GM19395 (cell line): ENCODE measurements around the gene ZNF23.

Experiments used
- ATAC-seq: cut with Tn5 transposase; IDR thresholded peaks from one replicate; pipeline ENCODE4 v1.9.1; 2021; ENCODE audit warnings: mild to moderate bottlenecking, moderate library complexity; ENCODE audit not compliant: unreplicated experiment

Gene ZNF23

DNA sequence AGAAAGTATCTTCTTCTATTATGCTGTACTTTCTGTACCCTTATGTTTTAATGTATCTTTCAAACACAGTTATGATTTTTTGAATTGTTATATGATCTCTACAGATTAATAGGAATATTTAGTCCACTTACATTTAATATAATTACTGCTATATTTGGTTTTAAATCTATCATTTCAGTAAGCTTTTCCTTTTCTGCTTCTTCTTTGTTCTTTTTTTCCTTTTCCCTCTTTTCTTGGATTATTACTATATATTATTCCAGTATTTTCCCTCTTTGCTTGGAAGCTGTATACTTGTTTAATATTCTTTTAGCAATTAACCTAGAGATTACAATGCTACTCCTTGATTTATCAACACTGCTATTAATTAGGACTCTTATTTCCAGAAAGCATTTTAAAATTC is 33.7 kb downstream of the ZNF23 start:
- no peak for ATAC-seq

DNA sequence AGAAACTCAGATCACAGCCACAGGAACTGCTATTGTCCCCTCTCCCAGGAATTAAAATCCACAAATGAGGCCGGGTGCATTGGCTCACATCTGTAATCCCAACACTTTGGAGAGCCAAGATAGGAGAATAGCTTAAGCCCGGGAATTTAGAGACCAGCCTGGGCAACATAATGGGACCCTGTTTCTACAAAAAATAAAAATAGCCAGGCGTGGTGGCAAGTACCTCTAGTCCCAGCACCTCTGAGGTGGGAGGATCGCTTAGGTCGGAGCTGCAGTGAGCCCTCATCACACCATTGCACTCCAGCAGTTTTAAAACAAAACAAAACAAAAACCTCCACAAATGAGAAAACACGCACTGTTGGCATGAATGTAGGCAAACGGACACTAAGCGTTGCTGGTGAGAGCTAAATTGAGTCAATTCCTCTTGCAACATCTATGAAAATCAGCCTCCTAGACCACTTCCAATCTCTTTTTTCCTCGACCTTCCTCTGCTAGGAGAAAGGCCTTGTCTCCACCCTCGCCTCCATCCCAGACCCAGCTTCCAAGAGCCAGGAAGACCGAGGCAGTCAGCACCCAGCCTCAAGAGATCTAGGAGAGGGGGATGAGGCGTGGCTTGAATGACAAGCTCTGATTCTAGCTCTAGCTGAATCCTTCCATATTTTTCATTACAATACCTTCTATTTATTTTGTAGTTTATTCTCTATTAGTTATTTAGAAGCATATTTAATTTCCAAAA is 35.0 kb downstream of the ZNF23 start:
- ATAC-seq: no peak

DNA sequence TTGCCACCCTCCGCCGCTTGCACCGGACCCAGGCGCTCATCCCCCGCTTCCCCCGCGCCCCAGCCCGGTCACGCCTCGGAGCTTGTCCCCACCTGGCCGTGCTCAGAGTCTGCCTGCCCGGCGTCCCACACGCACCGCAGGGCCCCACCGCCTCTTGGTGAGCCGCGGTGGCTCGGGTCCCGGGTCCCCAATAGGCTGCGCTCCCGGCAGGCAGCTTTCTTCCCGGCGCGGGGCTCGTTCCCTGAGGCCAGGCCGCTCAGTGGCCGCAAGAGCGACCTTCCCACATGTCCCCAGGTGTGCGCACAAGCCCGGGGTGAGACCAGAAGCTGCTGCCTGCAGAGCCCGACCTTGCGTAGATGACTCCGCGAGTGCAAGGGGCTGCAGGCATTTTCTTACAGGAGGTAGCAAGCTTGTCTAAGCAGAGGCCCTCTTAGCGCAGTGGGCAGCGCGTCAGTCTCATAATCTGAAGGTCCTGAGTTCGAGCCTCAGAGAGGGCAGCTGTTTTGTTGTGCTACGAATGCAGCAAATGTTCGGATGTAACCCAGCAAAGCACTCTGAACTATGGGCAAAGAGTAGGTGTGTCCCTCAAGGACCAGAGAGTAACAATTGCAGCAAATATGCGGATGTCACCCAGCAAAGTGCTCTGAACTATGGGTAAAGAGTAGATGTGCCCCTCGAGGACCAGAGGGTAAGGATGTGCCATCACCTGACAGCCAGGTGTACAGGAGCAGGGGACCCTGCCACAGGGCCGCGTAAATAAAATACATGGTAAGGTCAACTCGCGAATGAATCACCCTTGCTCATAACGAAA is 35.8 kb downstream of the ZNF23 start:
- ATAC-seq: peak; percentile 70

DNA sequence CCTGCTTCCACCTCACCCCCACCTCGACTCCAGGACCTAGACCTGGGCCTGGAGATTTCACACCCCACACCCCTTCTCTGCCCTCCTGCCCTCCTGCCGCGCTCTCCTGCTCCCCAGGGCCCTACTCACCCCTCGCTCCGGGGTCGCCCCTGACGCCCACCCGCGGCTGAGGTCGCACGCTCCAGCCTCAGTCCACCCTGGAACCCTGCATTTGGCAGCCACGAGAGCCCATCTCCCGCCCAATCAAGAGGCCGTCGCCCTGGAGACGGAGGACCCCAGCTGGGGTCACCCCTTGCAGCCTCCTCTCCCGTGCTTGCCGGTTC is 36.3 kb downstream of the ZNF23 start:
- ATAC-seq: no peak

DNA sequence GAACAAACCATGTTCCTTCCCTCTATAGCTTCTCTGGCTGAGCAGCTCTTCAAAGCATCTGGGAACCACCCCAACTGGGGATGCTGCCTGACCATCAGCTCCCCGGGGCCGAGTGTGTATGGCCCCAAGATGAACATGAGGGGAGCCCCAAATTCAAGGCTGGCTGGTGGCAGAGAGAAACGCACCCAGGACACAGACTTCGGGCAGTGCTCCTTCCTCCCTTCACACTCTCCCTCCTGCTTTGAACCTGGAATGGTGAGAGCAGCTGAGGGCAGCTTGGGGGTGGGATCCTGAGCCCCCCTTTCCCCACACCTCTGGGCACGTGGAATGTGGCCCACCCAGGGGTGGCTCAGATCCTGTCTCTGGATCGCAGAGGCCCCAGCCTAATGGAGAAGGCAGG is 37.4 kb downstream of the ZNF23 start:
- no peak for ATAC-seq

GRCh38 chr16:71423865-71424264 is 38.2 kb downstream of the ZNF23 start:
- no peak for ATAC-seq

DNA sequence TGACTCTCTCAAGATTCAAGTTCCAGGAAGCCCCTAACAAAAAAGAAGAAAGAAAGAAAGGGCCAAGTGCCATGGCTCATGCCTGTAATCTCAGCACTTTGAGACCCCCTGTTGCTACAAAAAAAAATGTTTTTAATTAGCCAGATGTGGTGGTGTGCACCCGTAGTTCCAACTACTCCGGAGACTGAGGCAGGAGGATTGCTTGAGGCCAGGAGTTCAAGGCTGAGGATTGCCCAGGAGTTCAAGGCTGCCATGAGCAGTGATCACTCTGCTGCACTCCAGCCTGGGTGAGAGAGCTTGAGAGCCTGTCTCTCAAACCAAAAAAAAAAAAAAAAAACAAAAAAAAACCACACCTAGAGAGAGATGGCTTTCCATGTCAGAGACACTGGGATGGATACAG is 39.0 kb downstream of the ZNF23 start:
- no peak for ATAC-seq

GRCh38 chr16:71421911-71422310 is 40.1 kb downstream of the ZNF23 start:
- ATAC-seq: no peak

DNA sequence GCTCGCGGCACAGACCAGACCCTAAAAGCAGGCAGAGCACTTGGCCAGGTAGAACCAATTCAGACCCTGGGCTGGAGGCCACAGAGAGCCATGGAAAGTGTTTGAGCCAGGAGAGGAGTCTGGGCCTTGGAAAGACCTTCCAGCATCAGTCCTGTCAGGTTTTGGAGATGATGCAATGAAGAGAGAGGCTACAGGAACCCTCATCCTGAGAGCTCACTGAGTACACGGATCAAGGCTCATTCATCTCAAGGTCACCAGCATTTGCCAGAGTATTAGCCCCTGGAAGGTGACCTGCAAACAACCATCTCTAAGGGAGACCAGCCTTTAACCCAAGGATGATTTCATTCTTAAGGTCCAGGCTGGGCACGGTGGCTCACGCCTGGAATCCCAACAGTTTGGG is 48.0 kb downstream of the ZNF23 start:
- ATAC-seq: no peak

DNA sequence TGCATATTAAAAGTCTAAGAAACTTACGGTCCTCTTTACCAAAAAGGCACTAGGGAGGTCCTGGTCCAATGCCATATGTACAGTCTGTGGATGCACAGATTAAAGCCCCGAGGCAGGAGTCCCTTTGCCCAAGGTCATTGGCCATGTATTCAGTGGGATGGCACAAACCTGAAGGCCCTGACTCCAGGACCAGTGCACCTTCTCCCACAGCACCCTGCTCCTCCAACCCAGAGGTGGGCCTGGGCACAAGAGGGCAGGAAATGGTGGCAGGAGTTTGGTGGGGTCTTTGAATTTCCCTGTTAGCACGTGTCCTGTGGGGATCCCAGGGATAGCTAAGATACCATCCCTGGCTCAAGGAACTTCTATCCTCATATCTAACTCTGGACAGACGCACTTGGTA is 48.7 kb downstream of the ZNF23 start:
- no peak for ATAC-seq

GRCh38 chr16:71412270-71413160 is 49.5 kb downstream of the ZNF23 start:
- peak; percentile 57 for ATAC-seq

DNA sequence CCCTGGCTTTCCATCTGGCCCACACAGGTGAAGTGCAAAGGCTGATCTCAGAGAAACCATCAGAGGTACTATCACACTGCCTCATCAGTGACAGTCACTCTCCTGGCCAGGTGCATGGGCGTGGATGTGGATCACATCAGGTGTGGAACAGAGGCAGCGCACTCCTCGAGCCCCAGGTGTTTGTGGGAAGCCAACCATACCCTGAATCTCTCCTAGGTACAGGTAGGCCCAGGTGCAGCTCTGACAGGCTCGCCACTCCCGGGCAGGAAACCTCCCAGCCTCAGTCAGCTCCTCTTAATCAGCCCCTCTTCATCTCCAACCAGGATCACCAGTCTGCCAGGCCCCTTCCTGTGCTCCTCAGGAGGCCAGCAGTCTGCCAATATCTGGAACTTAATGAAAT is 51.9 kb downstream of the ZNF23 start:
- ATAC-seq: no peak

- no peak for ATAC-seq
Observed at GRCh38 chr16:71409011-71409775, 52.9 kb downstream of the ZNF23 start.

- ATAC-seq: no peak
Observed at GRCh38 chr16:71408536-71408935, 53.5 kb downstream of the ZNF23 start.

DNA sequence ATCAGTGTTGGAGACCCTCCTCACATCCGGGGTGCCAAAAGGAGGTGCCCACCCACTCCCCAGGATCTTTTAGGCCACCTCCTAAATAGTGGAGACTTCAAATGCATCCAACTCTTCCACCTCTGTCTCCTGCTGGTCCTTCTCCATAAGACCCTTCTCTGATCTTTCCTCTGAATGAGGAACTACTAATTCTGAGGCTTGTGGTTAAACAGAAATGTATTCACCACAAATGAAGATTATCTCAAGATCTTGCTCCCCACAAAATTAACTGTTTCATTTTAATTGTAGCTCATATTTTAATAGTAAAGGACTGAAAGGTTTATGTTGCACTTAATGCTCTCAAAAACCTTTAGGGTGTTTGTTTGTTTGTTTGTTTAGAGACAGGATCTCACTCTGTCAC is 54.3 kb downstream of the ZNF23 start:
- ATAC-seq: no peak

GRCh38 chr16:71406724-71407123 is 55.3 kb downstream of the ZNF23 start:
- no peak for ATAC-seq

GRCh38 chr16:71406316-71406715 is 55.7 kb downstream of the ZNF23 start:
- ATAC-seq: no peak

DNA sequence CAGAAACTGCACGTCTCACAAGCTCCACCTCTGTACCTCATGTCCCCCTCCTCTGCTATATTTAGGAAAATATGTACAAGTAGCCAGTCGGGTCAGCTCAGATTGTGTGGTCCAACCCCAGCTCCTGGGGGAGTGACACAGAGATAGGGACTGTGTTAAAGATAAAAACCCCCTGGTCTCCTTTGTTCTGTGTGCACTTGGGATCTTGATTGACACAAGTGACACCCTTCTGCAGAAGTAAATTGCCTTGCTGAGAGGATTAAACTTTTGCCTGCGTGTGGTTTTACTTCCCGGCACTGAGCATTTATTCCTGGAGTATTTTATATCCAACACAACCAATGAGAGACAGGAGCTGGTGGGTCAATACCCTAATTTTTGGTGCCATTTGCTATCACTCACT is 57.7 kb downstream of the ZNF23 start:
- ATAC-seq: no peak

DNA sequence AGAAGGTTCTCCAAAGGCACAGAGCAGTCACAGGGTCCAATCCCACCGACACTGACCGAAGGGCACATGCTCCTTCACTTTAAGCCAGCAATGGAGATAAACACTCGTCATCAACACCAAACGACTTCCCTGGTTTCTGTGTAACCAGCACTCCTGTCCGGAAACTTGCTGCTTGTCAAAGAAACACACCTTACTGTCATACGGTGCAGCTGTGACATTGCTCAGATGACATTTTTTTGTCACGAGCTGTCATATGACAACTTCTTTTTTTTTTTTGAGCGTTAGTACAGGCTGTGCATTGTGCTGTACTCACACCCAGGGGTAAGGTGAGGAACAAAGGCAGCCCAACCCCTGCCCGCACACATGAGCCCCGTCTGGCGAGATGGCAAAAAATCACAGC is 59.4 kb downstream of the ZNF23 start:
- no peak for ATAC-seq

DNA sequence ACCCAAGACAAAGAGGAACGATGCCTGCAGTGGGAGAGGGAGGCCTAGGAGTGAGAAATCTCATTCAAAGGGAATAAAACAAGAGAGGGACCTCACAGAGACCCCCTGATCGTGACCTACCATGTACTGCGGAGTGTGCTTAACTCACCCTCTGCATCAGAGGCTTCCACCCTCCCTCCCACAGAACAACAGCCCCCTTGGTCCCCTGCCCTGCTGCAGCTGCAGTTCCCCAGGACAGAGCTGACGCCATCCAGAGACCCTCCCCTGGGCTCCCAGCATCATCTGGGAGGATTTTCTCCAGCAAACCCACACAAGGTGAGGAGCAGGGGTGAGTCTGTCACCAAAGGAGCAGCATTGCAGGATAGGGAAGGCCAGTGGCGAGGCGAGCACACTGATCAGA is 60.0 kb downstream of the ZNF23 start:
- ATAC-seq: no peak
